ENCODE data around the gene MLXIP. TPM values are rescaled to one million over a fixed set of nuclear protein-coding genes. Genes with fewer than 3 reads are reported as not detected.

The MLXIP gene
- polyA plus RNA-seq, 3 donors: 20.8 to 33.2 (median 30.7) TPM

DNA sequence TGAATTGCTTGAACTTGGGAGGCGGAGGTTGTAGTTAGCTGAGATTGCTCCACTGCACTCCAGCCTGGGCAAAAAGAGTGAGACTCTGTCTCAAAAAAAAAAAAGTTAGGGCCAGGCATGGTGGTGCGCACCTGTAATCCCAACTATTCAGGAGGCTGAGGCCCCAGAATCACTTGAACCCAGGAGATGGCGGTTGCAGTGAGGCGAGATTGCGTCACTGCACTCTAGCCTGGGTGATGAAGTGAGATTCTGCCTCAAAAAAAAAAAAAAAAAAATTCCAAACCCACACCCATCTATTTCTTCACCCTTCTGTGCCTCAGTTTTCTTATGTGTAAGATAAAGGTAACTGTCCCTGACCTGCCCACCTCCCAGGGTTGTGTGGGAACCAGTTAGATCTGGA, 11.0 kb upstream of the MLXIP start:
- no peak overlapping the region for H3K27ac ChIP-seq (ENCODE audit: low read depth, low read length)
- 87 to 97% (median 89%) methylated on average over 5 of the region's 5 CpGs for WGBS, 3 donors

DNA sequence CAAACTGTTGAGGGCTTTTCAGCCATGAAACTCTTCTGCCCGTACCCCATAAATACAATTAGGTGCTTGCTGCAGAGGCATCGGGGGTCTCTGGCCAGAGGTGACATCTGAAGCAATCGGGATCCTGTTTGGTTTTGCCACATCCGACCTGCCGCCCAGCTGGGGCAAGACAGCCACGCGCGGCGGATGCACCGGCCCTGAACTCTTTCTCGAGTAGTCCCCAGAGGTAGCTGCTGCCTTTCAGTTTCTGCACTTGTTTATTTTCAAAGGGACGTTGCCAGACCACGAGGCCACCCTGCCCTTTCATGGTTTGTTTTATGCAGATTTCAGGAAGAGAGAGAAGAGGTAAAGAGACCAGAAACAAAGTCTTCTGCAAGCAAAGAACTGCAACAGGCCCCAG, 10.6 kb upstream of the MLXIP start:
- H3K27ac ChIP-seq (ENCODE audit: low read depth, low read length): no peak overlapping the region
- WGBS, 3 donors: 21 to 32% (median 23%) methylated on average over 13 of the region's 13 CpGs

GRCh38 chr12:122072031-122072970, 6.3 kb upstream of the MLXIP start:
- no peak overlapping the region for H3K27ac ChIP-seq (ENCODE audit: low read depth, low read length)
- 49 to 68% (median 63%) methylated on average over 11 of the region's 11 CpGs for WGBS, 3 donors

DNA sequence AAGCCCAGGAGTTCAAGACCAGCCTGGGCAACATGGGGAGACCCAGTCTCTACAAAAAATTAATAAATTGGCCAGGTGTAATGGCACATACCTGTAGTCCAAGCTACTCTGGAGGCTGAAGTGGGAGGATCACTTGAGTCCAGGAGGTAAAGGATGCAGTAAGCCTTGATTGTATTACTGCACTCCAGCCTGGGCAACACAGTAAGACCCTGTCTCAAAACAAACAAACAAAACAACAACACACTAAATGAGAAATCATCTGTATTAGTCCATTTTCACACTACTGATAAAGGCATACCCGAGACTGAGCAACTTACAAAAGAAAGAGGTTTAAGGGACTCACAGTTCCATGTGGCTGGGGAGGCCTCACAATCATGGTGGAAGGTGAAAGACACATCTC, 4.7 kb upstream of the MLXIP start:
- WGBS, 3 donors: 96 to 100% (median 97%) methylated on average over 1 of the region's 1 CpG
- H3K27ac ChIP-seq (ENCODE audit: low read depth, low read length): no peak overlapping the region

GRCh38 chr12:122076743-122077495, 1.6 kb upstream of the MLXIP start:
- no peak overlapping the region for H3K27ac ChIP-seq (ENCODE audit: low read depth, low read length)
- WGBS, 3 donors: 85 to 93% (median 90%) methylated on average over 10 of the region's 10 CpGs

- H3K27ac ChIP-seq (ENCODE audit: low read depth, low read length): peak overlapping the region; percentile 32
- 1% methylated on average over 35 to 38 of the region's 38 CpGs for WGBS, 3 donors
Measured at GRCh38 chr12:122079033-122079531, 526 bp downstream of the MLXIP start.

DNA sequence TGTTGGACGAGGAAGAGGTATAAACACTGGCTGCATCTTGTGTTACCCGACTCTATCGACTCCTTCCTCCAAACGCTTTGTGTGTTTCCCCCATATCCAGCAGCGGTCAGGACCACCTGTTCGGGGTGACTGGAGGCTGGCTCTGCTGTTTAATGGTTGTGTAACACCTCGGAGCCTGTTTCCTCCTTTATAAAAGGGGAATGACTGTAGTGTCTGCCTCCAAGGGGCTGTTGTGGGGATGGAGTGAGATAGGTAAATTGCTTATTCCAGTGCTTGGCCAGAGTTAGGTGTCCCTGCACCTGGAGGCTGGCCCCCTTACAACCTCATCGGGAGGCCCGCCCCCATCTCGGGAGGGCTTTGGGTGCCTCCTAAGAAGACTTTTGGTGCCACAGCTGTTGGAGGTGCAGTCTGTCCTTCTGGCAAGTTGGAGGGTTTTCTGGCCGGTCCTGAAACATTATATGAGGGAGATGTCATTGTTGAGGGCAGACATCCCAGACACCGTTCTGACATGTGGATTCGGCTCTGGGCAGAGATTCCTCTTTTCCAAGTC, 1.1 kb downstream of the MLXIP start:
- no peak overlapping the region for H3K27ac ChIP-seq (ENCODE audit: low read depth, low read length)
- 0 to 1% (median 1%) methylated on average over 13 of the region's 13 CpGs for WGBS, 3 donors

DNA sequence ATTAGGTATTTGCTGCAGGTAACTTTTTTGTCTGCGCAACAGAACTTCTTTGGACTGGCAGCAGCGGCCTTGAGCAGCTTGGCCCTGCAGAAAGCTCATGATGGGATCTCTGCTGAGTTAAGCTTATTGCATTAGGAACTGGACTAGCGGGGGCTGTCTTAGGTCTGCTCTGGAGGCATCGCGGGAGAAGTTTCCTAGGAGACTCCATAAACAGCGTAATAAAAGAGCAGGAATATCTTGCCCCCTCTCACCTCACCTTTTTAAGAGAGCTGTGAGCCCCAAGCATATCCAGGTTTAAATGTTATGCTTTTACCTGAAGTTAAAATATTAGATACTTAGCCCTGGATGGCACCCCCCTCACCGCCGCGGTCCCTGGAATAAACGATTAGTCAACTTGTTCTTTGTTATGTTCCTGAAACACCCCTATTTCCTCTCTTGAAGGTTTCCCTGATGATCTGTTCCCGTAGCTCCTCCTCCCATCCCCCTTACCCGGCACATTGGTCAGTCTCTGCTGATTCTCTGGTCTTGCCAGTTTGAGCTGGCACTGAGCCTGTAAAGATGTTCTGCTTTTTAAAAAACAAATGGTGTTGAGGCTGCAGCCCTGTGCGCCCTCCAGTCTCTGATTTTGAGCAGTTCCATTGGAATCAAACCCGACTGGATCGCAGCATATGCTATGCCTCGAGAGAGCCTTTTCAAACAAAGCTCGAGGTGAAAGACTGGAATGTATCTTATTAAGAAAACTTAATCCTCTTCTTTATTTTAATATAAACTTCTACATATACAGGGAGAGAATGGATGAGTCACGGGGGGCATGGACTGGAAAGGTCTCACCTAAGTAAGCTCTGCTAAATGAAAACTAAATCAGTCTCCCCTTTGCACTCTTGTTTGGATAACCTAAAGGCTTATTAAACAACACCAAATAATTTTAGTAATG, 1.9 kb downstream of the MLXIP start:
- 5% methylated on average over 18 of the region's 18 CpGs for WGBS, 3 donors

GRCh38 chr12:122081083-122081696, 2.6 kb downstream of the MLXIP start:
- no peak overlapping the region for H3K27ac ChIP-seq (ENCODE audit: low read depth, low read length)
- WGBS, 3 donors: 27 to 44% (median 44%) methylated on average over 9 of the region's 9 CpGs

More for the DNA sequence above, 1.9 kb downstream of the MLXIP start:
- H3K27ac ChIP-seq (ENCODE audit: low read depth, low read length): no peak overlapping the region

DNA sequence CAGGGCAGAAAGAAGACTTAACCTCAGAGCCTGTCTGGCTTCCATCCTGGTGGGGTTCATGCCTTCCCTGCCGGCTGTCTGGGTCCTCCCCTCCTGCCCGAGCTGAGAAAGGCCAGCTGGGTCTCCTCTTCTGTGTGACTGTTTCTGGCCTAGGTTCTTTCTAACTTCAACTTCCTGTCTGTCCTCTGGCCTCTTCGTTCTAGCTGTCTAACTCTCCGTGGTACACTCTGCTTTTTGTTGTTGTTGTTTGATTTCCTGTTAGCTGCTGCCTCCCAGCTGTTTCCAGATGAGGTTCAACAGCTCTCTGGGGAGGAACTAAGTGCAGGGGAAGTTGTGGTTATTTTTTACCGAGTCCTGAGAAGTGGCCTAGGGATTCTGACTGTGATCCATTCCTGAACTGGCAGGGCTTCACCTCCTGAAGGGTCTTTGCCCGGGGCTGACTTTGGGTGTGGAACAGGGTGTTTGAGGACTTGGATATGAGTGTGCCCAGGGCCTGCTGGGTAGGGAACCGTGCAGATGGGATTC, 3.2 kb downstream of the MLXIP start:
- H3K27ac ChIP-seq (ENCODE audit: low read depth, low read length): no peak overlapping the region
- 1 to 7% (median 2%) methylated on average over 7 of the region's 7 CpGs for WGBS, 3 donors

GRCh38 chr12:122082621-122083356, 4.2 kb downstream of the MLXIP start:
- 48 to 55% (median 49%) methylated on average over 6 of the region's 6 CpGs for WGBS, 3 donors
- no peak overlapping the region for H3K27ac ChIP-seq (ENCODE audit: low read depth, low read length)

DNA sequence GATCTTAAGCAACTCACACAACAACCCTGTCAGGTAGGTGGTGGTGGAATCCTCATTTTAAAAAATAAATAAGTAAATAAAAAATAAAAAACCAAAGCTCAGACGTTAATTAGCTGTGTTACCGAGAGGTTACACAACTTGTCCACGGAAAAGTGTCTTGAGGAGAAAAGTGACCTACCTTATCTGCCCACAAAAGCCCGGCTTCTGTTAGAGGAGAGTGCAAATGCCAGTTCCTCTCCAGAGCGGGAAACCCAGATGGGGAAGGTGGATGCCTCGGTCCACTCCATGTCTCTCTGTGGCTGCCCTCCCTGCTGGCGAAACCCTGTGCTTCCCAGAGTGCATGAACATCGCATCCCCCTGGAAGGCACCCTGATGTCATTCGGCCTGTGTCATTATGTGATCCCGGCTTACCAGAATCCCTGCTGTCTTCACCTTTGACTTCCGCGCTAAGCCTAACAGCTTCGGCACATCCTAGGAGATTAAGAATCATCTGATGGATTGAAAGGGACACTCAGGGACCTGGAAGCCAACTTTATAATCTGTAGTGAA, 6.4 kb downstream of the MLXIP start:
- WGBS, 3 donors: 81 to 86% (median 83%) methylated on average over 13 of the region's 13 CpGs
- no peak overlapping the region for H3K27ac ChIP-seq (ENCODE audit: low read depth, low read length)

DNA sequence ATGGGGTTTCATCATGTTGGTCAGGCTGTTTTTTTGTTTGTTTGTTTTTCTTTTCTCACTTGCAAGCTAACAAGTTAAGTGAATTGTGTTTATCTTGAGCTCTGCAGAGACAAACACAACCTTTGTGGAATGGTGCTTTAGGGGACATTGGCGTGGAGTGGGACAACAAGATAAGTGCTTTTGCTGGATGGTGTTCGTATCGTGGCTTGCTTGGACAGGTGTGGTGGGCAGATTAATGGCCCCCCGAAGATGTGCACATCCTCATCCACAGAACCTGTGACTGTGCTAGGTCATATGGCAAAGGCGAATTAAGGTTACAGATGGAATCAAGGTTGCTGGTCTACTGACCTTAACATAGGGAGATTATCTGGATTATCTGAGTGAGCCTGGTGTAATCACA, 7.0 kb downstream of the MLXIP start:
- H3K27ac ChIP-seq (ENCODE audit: low read depth, low read length): no peak overlapping the region

GRCh38 chr12:122086116-122086515, 7.6 kb downstream of the MLXIP start:
- H3K27ac ChIP-seq (ENCODE audit: low read depth, low read length): no peak overlapping the region
- WGBS, 3 donors: 86 to 93% (median 89%) methylated on average over 8 of the region's 8 CpGs

More for the DNA sequence above, 7.0 kb downstream of the MLXIP start:
- 86 to 92% (median 92%) methylated on average over 5 of the region's 5 CpGs for WGBS, 3 donors

GRCh38 chr12:122086641-122087285, 8.2 kb downstream of the MLXIP start:
- 57 to 80% (median 74%) methylated on average over 18 of the region's 18 CpGs for WGBS, 3 donors
- no peak overlapping the region for H3K27ac ChIP-seq (ENCODE audit: low read depth, low read length)

All from adipose tissue (tissue), 3 donors.